Body of pancreas (tissue), 4 donors: ENCODE measurements around the gene TBXT.

Experiments
- CTCF ChIP-seq, 7 experiments: fragments of 450-650 bp in 4 of 7; fragments of 200-600 bp in 3 of 7; sonication (generic) in 3 of 7; IDR thresholded peaks; one replicate each; pipeline ENCODE4 v1.5.1; 2016 to 2019; ENCODE audit warnings: antibody characterized with exemption in 7 of 7
- POLR2A ChIP-seq, 3 donors: fragments of 450-650 bp; IDR thresholded peaks; one replicate each; pipeline ENCODE4 v1.6.1; 2016; ENCODE audit warnings: antibody characterized with exemption in 3 of 3, mild to moderate bottlenecking in 2 of 3

- TF ChIP-seq CTCF (IDR thresholded peaks at IDR 0.05) (no peak), POLR2A (IDR thresholded peaks at IDR 0.05) (no peak)
These were observed 24.9 kb upstream of the TBXT start for GRCh38 chr6:166192557-166192956.
